ENCODE results near the gene GPR26. TPM values are rescaled to one million over a fixed set of nuclear protein-coding genes. Genes with fewer than 3 reads are reported as not detected.

Gene GPR26
- total and polyA plus RNA-seq, 2 of the 4 experiments (the other 2 are of a cell fraction) = not detected

DNA sequence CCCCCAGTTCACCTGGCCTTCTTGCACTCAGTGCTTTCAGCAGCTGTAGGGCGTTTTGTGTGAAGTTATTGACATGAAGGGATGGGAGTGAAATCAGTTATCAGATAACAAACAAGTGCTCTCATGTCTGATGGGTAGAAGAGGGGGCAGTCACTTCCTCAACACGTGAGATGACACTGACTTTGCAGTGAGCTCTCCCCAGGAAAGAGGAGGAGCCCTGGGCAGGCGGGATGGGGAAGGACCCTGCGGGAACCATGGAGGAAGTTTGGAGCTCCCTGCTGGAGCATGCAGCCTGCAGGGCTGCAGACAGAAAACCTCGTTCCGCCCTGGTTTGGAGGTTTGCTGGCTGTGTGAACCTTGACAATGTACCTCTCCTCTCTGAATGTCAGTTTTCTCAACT is 38.7 kb downstream of the GPR26 start:
- Histone ChIP-seq H2BK20ac (ENCODE audit: low read depth, low read length) (no peak overlapping the region), H3K36me3 (ENCODE audit: control insufficient read depth, insufficient read depth, low read length) (no peaks in the 10 kb centered on the region), H3K79me1 (ENCODE audit: low read depth in 1 of 2, low read length in 2 of 2) (no peaks in the 10 kb centered on the region), H3K9ac (ENCODE audit: low read depth, low read length) (no peak overlapping the region), H2AK9ac (replicated peaks; ENCODE audit: low read depth, low read length, poor library complexity) (no peak overlapping the region), H3K27me3 (ENCODE audit: control insufficient read depth, insufficient read depth, low read length) (no peaks in the 10 kb centered on the region), H3K56ac (ENCODE audit: extremely low read depth, insufficient read depth, low read length) (no peak overlapping the region), H3K9me1 (ENCODE audit: insufficient read depth, low read length) (no peaks in the 10 kb centered on the region), H3K14ac (replicated peaks; ENCODE audit: low read depth, low read length) (no peak overlapping the region), H3K4ac (ENCODE audit: low read depth, low read length) (no peak overlapping the region), H2BK5ac (ENCODE audit: low read depth, low read length, poor library complexity, severe bottlenecking) (no peak overlapping the region), H3K4me2 (ENCODE audit: low read depth, low read length) (no peak overlapping the region), H3K4me3 (ENCODE audit: insufficient read depth, low read depth, low read length) (no peak overlapping the region), H3K18ac (ENCODE audit: low read depth, low read length) (no peak overlapping the region), H2BK120ac (ENCODE audit: low read depth, low read length) (no peak overlapping the region), H2AK5ac (ENCODE audit: low read depth, low read length) (no peak overlapping the region), H3K9me3 (ENCODE audit: control insufficient read depth, insufficient read depth, low read length) (peaks cover 38% of the 10 kb centered on the region), H2AFZ (replicated peaks; ENCODE audit: low read length, poor library complexity) (no peak overlapping the region), H4K20me1 (ENCODE audit: insufficient read depth, low read length) (no peaks in the 10 kb centered on the region), H3K23ac (ENCODE audit: low read depth, low read length) (no peak overlapping the region), H2BK15ac (ENCODE audit: low read depth, low read length) (no peak overlapping the region), H3K27ac (ENCODE audit: insufficient read depth, low read length) (no peak overlapping the region), H4K5ac (ENCODE audit: low read depth, low read length) (no peak overlapping the region), H4K91ac (ENCODE audit: insufficient read depth, low read depth, low read length) (no peak overlapping the region), H4K8ac (ENCODE audit: low read depth in 2 of 2, low read length in 2 of 2) (no peak overlapping the region), H3K4me1 (ENCODE audit: control insufficient read depth, insufficient read depth, low read length) (no peaks in the 10 kb centered on the region)
- CTCF ChIA-PET = no interaction called here
- in situ Hi-C loops (cut with MboI; ENCODE audit: low sequenced_read_pairs) (no loop called here), intact Hi-C loops (cut with micrococcal nuclease) (no loop called here), dilution Hi-C loops (cut with HindIII; ENCODE audit: low sequenced_read_pairs, unreplicated experiment) (no loop called here)
- no TSS peak for BruUV-seq (replicated peaks)
- DNase-seq (no peak), ATAC-seq (ENCODE audit: low read depth) (no peak)
- no CpG with 5 or more reads among the region's 6 CpGs for WGBS, 2 experiments (ENCODE audit: extremely low coverage in 2 of 2, insufficient read length in 1 of 2)
- POLR2A ChIA-PET (ENCODE audit: unreplicated experiment) = interaction anchor here (0.5 kb wide), 1 partner anchor 415 kb away, joined by 3 read pairs; no protein-coding TSS in a partner anchor
- TF ChIP-seq MAFK (IDR thresholded peaks at IDR 0.05; ENCODE audit: low read depth, low read length) (no peak), NFE2L2 (IDR thresholded peaks at IDR 0.05; ENCODE audit: low read depth, low read length) (no peak), RFX5 (IDR thresholded peaks at IDR 0.05; ENCODE audit: low read depth, low read length) (no peak), RCOR1 (IDR thresholded peaks at IDR 0.05; ENCODE audit: insufficient replicate concordance, low read length) (no peak), FOS (IDR thresholded peaks at IDR 0.05; ENCODE audit: low read depth, low read length) (no peak), SMC3 (IDR thresholded peaks at IDR 0.05; ENCODE audit: low read depth, low read length) (no peak), MAZ (IDR thresholded peaks at IDR 0.05; ENCODE audit: borderline replicate concordance, low read depth, low read length) (no peak), RAD21 (IDR thresholded peaks at IDR 0.05; ENCODE audit: low read length) (no peak), BHLHE40 (IDR thresholded peaks at IDR 0.05; ENCODE audit: low read depth, low read length) (no peak), CEBPB (IDR thresholded peaks at IDR 0.05; ENCODE audit: low read depth, low read length) (no peak), CHD1 (IDR thresholded peaks at IDR 0.05; ENCODE audit: low read depth, low read length) (no peak), MXI1 (IDR thresholded peaks at IDR 0.05; ENCODE audit: borderline replicate concordance, low read depth, low read length) (no peak), POLR2A (IDR thresholded peaks at IDR 0.05; ENCODE audit: low read depth, low read length) (no peak)
- TF ChIP-seq, protein P1, sequence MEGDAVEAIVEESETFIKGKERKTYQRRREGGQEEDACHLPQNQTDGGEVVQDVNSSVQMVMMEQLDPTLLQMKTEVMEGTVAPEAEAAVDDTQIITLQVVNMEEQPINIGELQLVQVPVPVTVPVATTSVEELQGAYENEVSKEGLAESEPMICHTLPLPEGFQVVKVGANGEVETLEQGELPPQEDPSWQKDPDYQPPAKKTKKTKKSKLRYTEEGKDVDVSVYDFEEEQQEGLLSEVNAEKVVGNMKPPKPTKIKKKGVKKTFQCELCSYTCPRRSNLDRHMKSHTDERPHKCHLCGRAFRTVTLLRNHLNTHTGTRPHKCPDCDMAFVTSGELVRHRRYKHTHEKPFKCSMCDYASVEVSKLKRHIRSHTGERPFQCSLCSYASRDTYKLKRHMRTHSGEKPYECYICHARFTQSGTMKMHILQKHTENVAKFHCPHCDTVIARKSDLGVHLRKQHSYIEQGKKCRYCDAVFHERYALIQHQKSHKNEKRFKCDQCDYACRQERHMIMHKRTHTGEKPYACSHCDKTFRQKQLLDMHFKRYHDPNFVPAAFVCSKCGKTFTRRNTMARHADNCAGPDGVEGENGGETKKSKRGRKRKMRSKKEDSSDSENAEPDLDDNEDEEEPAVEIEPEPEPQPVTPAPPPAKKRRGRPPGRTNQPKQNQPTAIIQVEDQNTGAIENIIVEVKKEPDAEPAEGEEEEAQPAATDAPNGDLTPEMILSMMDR (conservative IDR thresholded peaks at IDR 0.05; ENCODE audit: low read depth, low read length) = no peak
- TF ChIP-seq, protein P2, sequence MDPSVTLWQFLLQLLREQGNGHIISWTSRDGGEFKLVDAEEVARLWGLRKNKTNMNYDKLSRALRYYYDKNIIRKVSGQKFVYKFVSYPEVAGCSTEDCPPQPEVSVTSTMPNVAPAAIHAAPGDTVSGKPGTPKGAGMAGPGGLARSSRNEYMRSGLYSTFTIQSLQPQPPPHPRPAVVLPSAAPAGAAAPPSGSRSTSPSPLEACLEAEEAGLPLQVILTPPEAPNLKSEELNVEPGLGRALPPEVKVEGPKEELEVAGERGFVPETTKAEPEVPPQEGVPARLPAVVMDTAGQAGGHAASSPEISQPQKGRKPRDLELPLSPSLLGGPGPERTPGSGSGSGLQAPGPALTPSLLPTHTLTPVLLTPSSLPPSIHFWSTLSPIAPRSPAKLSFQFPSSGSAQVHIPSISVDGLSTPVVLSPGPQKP (IDR thresholded peaks at IDR 0.05; ENCODE audit: borderline replicate concordance, low read depth, low read length) = no peak
- TF ChIP-seq, protein P3, sequence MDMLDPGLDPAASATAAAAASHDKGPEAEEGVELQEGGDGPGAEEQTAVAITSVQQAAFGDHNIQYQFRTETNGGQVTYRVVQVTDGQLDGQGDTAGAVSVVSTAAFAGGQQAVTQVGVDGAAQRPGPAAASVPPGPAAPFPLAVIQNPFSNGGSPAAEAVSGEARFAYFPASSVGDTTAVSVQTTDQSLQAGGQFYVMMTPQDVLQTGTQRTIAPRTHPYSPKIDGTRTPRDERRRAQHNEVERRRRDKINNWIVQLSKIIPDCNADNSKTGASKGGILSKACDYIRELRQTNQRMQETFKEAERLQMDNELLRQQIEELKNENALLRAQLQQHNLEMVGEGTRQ (IDR thresholded peaks at IDR 0.05; ENCODE audit: low read depth, low read length) = no peak

Data from IMR-90 (cell line).